Embryonic facial prominence (tissue), 1 donor: ENCODE results near the gene RBM23.

Experiments
- DNase-seq: peaks from one replicate; pipeline ENCODE4 v3.0.0-alpha.2; 2016; ENCODE audit errors: extremely low spot score

Gene RBM23

GRCh38 chr14:22886500-22887259 lies 32.3 kb downstream of the RBM23 start:
- no peak for DNase-seq

- no peak for DNase-seq
Measured at GRCh38 chr14:22885975-22886374, 33.0 kb downstream of the RBM23 start.

GRCh38 chr14:22884738-22885523 lies 34.0 kb downstream of the RBM23 start:
- DNase-seq = no peak

GRCh38 chr14:22884076-22884737 lies 34.7 kb downstream of the RBM23 start:
- DNase-seq = no peak

GRCh38 chr14:22883173-22883976 lies 35.6 kb downstream of the RBM23 start, which contains the start of gene REM2:
Gene REM2, plus strand, starts transcription at chr14:22883222. Its CDS starts 66 bp downstream, at chr14:22883288.
- no peak for DNase-seq

GRCh38 chr14:22882529-22883172 lies 36.3 kb downstream of the RBM23 start:
- DNase-seq = peak; percentile 68

GRCh38 chr14:22882064-22882463 lies 36.9 kb downstream of the RBM23 start:
- DNase-seq = no peak

GRCh38 chr14:22878271-22879246 lies 40.4 kb downstream of the RBM23 start:
- DNase-seq = no peak

GRCh38 chr14:22877000-22877501 lies 41.9 kb downstream of the RBM23 start:
- no peak for DNase-seq

GRCh38 chr14:22875748-22876319 lies 43.1 kb downstream of the RBM23 start:
- DNase-seq = no peak

GRCh38 chr14:22875003-22875747 lies 43.8 kb downstream of the RBM23 start:
- DNase-seq = no peak

GRCh38 chr14:22872833-22873520 lies 46.0 kb downstream of the RBM23 start:
- no peak for DNase-seq

- peak; percentile 75 for DNase-seq
Measured at GRCh38 chr14:22872033-22872832, 46.7 kb downstream of the RBM23 start.

GRCh38 chr14:22871224-22872032 lies 47.5 kb downstream of the RBM23 start, which contains the start of gene LRP10:
Gene LRP10, plus strand, starts transcription at chr14:22871740. Its CDS starts 564 bp downstream, at chr14:22872304.
- no peak for DNase-seq

- no peak for DNase-seq
Measured at GRCh38 chr14:22870811-22871223, 48.1 kb downstream of the RBM23 start.

- DNase-seq = no peak
Measured at GRCh38 chr14:22866874-22867273, 52.1 kb downstream of the RBM23 start.
